Psoas muscle (tissue), 8 donors: ENCODE measurements around the gene OXNAD1. TPM values are rescaled to one million over a fixed set of nuclear protein-coding genes. Genes with fewer than 3 reads are reported as not detected.

Source experiments
- ATAC-seq, 4 donors: fragments of 200-7000 bp; cut with Tn5 transposase; one replicate each; pipeline ENCODE4 v1.9.1; 2020; ENCODE audit warnings: moderate library complexity in 3 of 4, mild to moderate bottlenecking in 2 of 4
- DNase-seq, 2 donors: peaks; one replicate each; pipeline ENCODE4 v3.0.0-alpha.2; 2020
- H3K27ac ChIP-seq: fragments of 200-600 bp; one replicate; pipeline ENCODE4 v1.8.0; 2022
- H3K27me3 ChIP-seq, 3 donors: fragments of 200-600 bp in 1 of 3; one replicate each; pipeline versions ENCODE4 v1.6.1 to v1.8.0; 2013 to 2022; ENCODE audit warnings: low read length in 2 of 3, mild to moderate bottlenecking in 2 of 3, moderate library complexity in 1 of 3; ENCODE audit not compliant: insufficient read depth in 3 of 3
- H3K36me3 ChIP-seq, 2 donors: fragments of 200-600 bp in 1 of 2; one replicate each; pipeline versions ENCODE4 v1.6.1 to v1.8.0; 2013 to 2022; ENCODE audit warnings: low read depth in 1 of 2, mild to moderate bottlenecking in 1 of 2, moderate library complexity in 1 of 2; ENCODE audit not compliant: insufficient read depth in 1 of 2
- H3K4me1 ChIP-seq: fragments of 200-600 bp; one replicate; pipeline ENCODE4 v1.8.0; 2022
- H3K4me3 ChIP-seq: fragments of 200-600 bp; one replicate; pipeline ENCODE4 v1.8.0; 2022; ENCODE audit warnings: mild to moderate bottlenecking
- H3K9me3 ChIP-seq: fragments of 200-600 bp; one replicate; pipeline ENCODE4 v1.8.0; 2022
- CTCF ChIP-seq: fragments of 200-600 bp; IDR thresholded peaks from one replicate; pipeline ENCODE4 v1.8.0; 2022; ENCODE audit warnings: antibody characterized with exemption
- WGBS, 3 donors: extraction: QIAGEN DNeasy Blood & Tissue Kit; methylation state at CpG; one replicate each; pipeline versions ENCODE4 v1.1.6 to v1.1.7; 2013; 5-methylcytosine and 5-hydroxymethylcytosine counted together
- intact Hi-C, 2 donors: fragments of 100-400 bp; cut with DNase I; formaldehyde crosslinking; loops; one replicate each; pipeline versions ENCODE4 v1.11.0 to v1.14.2; 2022
- polyA plus RNA-seq, 3 donors: library from polyadenylated mRNA; stranded (reverse); fragments of 200-250 nt; gene quantifications; one replicate each; pipeline ENCODE4 v1.2.3, GENCODE V29; 2013
- total RNA-seq, 4 donors: library from RNA; stranded (reverse); fragmentation: NEBNext Ultra II Directional in 2 of 4; extraction: Animal tissue kit (Norgen Biotek cat#: 25700) in 2 of 4; gene quantifications; one replicate each; pipeline versions ENCODE4 v1.2.1 to v1.2.4, GENCODE V29; 2021 to 2023
- donor health status: healthy with polysubstance abuse.
- donor health status: DM: no; HTN: no; CAD: no; lungs with moderate emphysema.
- donor health status: Bipolar disorder and iron deficiency.
- donor health status: healthy.
- donor health status: DM: yes; HTN: yes; CAD: no.
- donor health status: DM: no; HTN: no; CAD: no.
- donor health status: DM: no; HTN: no; CAD: no.
- donor health status: DM: yes; HTN: yes; CAD: no.

The OXNAD1 gene
- total and polyA plus RNA-seq, 7 donors, result 5.4 to 24.4 (median 10.4) TPM

GRCh38 chr3:16252243-16252978 lies 12.6 kb upstream of the OXNAD1 start:
- H3K4me3 ChIP-seq, result no peak overlapping the region
- H3K9me3 ChIP-seq, result no peaks in the 10 kb centered on the region
- WGBS, 3 donors, result 71 to 78% (median 76%) methylated on average over 7 of the region's 7 CpGs
- H3K36me3 ChIP-seq, result no peaks in the 10 kb centered on the region
- H3K27me3 ChIP-seq, result no peaks in the 10 kb centered on the region
- H3K4me1 ChIP-seq, result peaks cover 32% of the 10 kb centered on the region
- ATAC-seq (no peak), DNase-seq (no peak)
- intact Hi-C loops, result no loop called here
- H3K27ac ChIP-seq, result no peak overlapping the region
- no peak for TF ChIP-seq CTCF

- H3K27me3 ChIP-seq, result no peaks in the 10 kb centered on the region
- ATAC-seq (peak in 2 of 4 donors; percentile 22 to 37), DNase-seq (no peak)
- no peaks in the 10 kb centered on the region for H3K36me3 ChIP-seq
- peaks cover 37% of the 10 kb centered on the region for H3K4me1 ChIP-seq
- no peaks in the 10 kb centered on the region for H3K9me3 ChIP-seq
- no peak overlapping the region for H3K4me3 ChIP-seq
- WGBS, 3 donors, result 21 to 55% (median 37%) methylated on average over 2 of the region's 2 CpGs
- H3K27ac ChIP-seq, result peak overlapping the region; percentile 76
- no peak for TF ChIP-seq CTCF
- intact Hi-C loops, result no loop called here
Observed at GRCh38 chr3:16252988-16253387, 12.0 kb upstream of the OXNAD1 start.

GRCh38 chr3:16253601-16254000 lies 11.4 kb upstream of the OXNAD1 start:
- Histone ChIP-seq H3K9me3 (no peaks in the 10 kb centered on the region), H3K4me3 (no peak overlapping the region), H3K36me3 (peaks cover 0 to under 1% of the 10 kb centered on the region in 2 donors), H3K4me1 (peaks cover 44% of the 10 kb centered on the region), H3K27me3 (no peaks in the 10 kb centered on the region), H3K27ac (peak overlapping the region; percentile 76)
- WGBS, 3 donors, result 45 to 68% (median 50%) methylated on average over 7 of the region's 7 CpGs
- DNase-seq (peak; percentile 62 to 85), ATAC-seq (peak; percentile 72 to 90 (median 87))
- TF ChIP-seq CTCF, result no peak
- intact Hi-C loops, result no loop called here

- Histone ChIP-seq H3K27ac (peak overlapping the region; percentile 76), H3K36me3 (peaks cover 3 to 13% of the 10 kb centered on the region in 2 donors), H3K27me3 (no peaks in the 10 kb centered on the region), H3K9me3 (no peaks in the 10 kb centered on the region), H3K4me3 (no peak overlapping the region), H3K4me1 (peaks cover 55% of the 10 kb centered on the region)
- DNase-seq (no peak), ATAC-seq (peak; percentile 63 to 78 (median 69))
- TF ChIP-seq CTCF, result no peak
- intact Hi-C loops, result no loop called here
- 17 to 37% (median 31%) methylated on average over 5 of the region's 5 CpGs for WGBS, 3 donors
Observed at GRCh38 chr3:16254916-16255315, 10.1 kb upstream of the OXNAD1 start.
